B cell (primary cell): ENCODE measurements around the gene ESR1. TPM values are rescaled to one million over a fixed set of nuclear protein-coding genes. Genes with fewer than 3 reads are reported as not detected.

Source experiments
- ATAC-seq: fragments of 200-7000 bp; cut with Tn5 transposase; one replicate; pipeline ENCODE4 v1.10.0; 2021; ENCODE audit warnings: low read depth, mild to moderate bottlenecking, moderate number of reproducible peaks, moderate library complexity
- CTCF ChIA-PET: fragments of 350-600 bp; sonication (Branson Sonifier 250); formaldehyde crosslinking; loops from one replicate; lab custom pipeline; 2021; ENCODE audit warnings: antibody characterized with exemption, inconsistent platforms; lab: Charles Lee
- POLR2A ChIA-PET: fragments of 350-600 bp; sonication (Branson Sonifier 250); formaldehyde crosslinking; loops from one replicate; lab custom pipeline; 2021; ENCODE audit warnings: antibody characterized with exemption; lab: Charles Lee
- DNase-seq: peaks from one replicate; pipeline ENCODE4 v3.0.0; 2013
- H2AFZ ChIP-seq: 2 replicates; pipeline ENCODE4 v1.6.1; 2012; ENCODE audit warnings: mild to moderate bottlenecking, low read depth, low read length; ENCODE audit not compliant: insufficient read depth, poor library complexity, severe bottlenecking
- H3K27ac ChIP-seq, 2 donors: 1 replicate in 1 of 2; 2 replicates in 1 of 2; pipeline ENCODE4 v1.5.1; 2012 to 2013; ENCODE audit warnings: low read length in 2 of 2, mild to moderate bottlenecking in 2 of 2, moderate library complexity in 1 of 2
- H3K27me3 ChIP-seq, 4 experiments: fragments of 200-600 bp in 1 of 4; sonication (generic) in 1 of 4; replicated peaks in 1 of 4; 1 replicate in 2 of 4; 2 replicates in 2 of 4; pipeline versions ENCODE4 v1.6.1 to v1.7.0; 2013 to 2016; ENCODE audit warnings: low read length in 3 of 4, mild to moderate bottlenecking in 2 of 4, mixed read lengths in 1 of 4, moderate library complexity in 1 of 4; ENCODE audit not compliant: insufficient read depth in 4 of 4, control insufficient read depth in 3 of 4; ENCODE audit errors: control extremely low read depth in 1 of 4
- H3K36me3 ChIP-seq, 2 experiments: replicated peaks in 1 of 2; 1 replicate in 1 of 2; 2 replicates in 1 of 2; pipeline versions ENCODE4 v1.6.1 to v1.7.1; 2013; ENCODE audit warnings: low read length in 1 of 2; ENCODE audit not compliant: insufficient read depth in 2 of 2, control insufficient read depth in 1 of 2; ENCODE audit errors: control extremely low read depth in 1 of 2, extremely low read depth in 1 of 2
- H3K4me1 ChIP-seq, 2 donors: fragments of 200-600 bp in 1 of 2; sonication (generic) in 1 of 2; 1 replicate in 1 of 2; 2 replicates in 1 of 2; pipeline versions ENCODE4 v1.5.1 to v1.6.1; 2013 to 2017; ENCODE audit warnings: low read length in 2 of 2; ENCODE audit not compliant: control insufficient read depth in 2 of 2, insufficient read depth in 2 of 2
- H3K4me2 ChIP-seq: replicated peaks from 2 replicates; pipeline ENCODE3; 2012; ENCODE audit warnings: mild to moderate bottlenecking, low read depth, low read length; ENCODE audit not compliant: poor library complexity, severe bottlenecking
- H3K4me3 ChIP-seq, 5 experiments: fragments of 200-600 bp in 1 of 5; sonication (generic) in 1 of 5; 1 replicate in 3 of 5; 2 replicates in 2 of 5; pipeline versions ENCODE4 v1.5.1 to v1.7.0; 2011 to 2016; ENCODE audit warnings: low read length in 4 of 5, mild to moderate bottlenecking in 4 of 5, low read depth in 2 of 5, control low read depth in 1 of 5, moderate library complexity in 1 of 5; ENCODE audit not compliant: insufficient read depth in 1 of 5; ENCODE audit errors: control extremely low read depth in 1 of 5, extremely low read depth in 1 of 5
- H3K79me2 ChIP-seq: fragments of 200-600 bp; sonication (generic); one replicate; pipeline ENCODE4 v1.6.0; 2016; ENCODE audit warnings: low read length; ENCODE audit not compliant: control insufficient read depth, insufficient read depth
- H3K9ac ChIP-seq: fragments of 200-600 bp; sonication (generic); 2 replicates; pipeline ENCODE4 v1.6.1; 2017; ENCODE audit warnings: mild to moderate bottlenecking, low read length, moderate library complexity
- H3K9me3 ChIP-seq, 3 donors: one replicate each; pipeline versions ENCODE4 v1.6.1 to v1.7.1; 2013; ENCODE audit warnings: low read length in 2 of 3; ENCODE audit not compliant: control insufficient read depth in 2 of 3, insufficient read depth in 1 of 3; ENCODE audit errors: control extremely low read depth in 1 of 3
- H4K20me1 ChIP-seq: 2 replicates; pipeline ENCODE4 v1.6.0; 2012; ENCODE audit warnings: mild to moderate bottlenecking, low read length; ENCODE audit not compliant: insufficient read depth, control insufficient read depth, poor library complexity, severe bottlenecking
- H3K27ac Mint-ChIP-seq: one replicate; pipeline ENCODE4 v1.8.0; 2021; ENCODE audit warnings: mixed read lengths
- H3K27me3 Mint-ChIP-seq: one replicate; pipeline ENCODE4 v1.8.0; 2021; ENCODE audit warnings: mixed read lengths
- H3K4me1 Mint-ChIP-seq: one replicate; pipeline ENCODE4 v1.8.0; 2021; ENCODE audit warnings: mixed read lengths
- H3K4me3 Mint-ChIP-seq: one replicate; pipeline ENCODE4 v1.8.0; 2021; ENCODE audit warnings: mixed read lengths
- H3K9me3 Mint-ChIP-seq: one replicate; pipeline ENCODE4 v1.8.0; 2022; ENCODE audit warnings: mixed read lengths; ENCODE audit not compliant: insufficient read depth
- CTCF ChIP-seq: fragments of 200-600 bp; IDR thresholded peaks from one replicate; pipeline ENCODE4 v1.8.0; 2022; ENCODE audit warnings: antibody characterized with exemption, mild to moderate bottlenecking
- EZH2 ChIP-seq: IDR thresholded peaks from 2 replicates; pipeline ENCODE4 v1.6.1; 2012; ENCODE audit warnings: borderline replicate concordance, low read depth, mild to moderate bottlenecking, moderate library complexity, low read length; ENCODE audit not compliant: insufficient read depth, poor library complexity, severe bottlenecking
- WGBS: methylation state at CpG from one replicate; pipeline ENCODE4 v1.1.5; 2013; ENCODE audit warnings: missing lambda C conversion rate; ENCODE audit not compliant: insufficient coverage; 5-methylcytosine and 5-hydroxymethylcytosine counted together
- intact Hi-C: fragments of 100-400 bp; cut with micrococcal nuclease; formaldehyde crosslinking; loops from one replicate; pipeline ENCODE4 v1.10.0; 2022
- polyA plus RNA-seq: library from polyadenylated mRNA; depleted of rRNA; stranded (reverse); fragments of >200 nt; gene quantifications from 2 replicates; pipeline ENCODE4 v1.2.3, GENCODE V29; 2012
- total RNA-seq, 2 donors: library from RNA; stranded (reverse); fragments of 120-200 nt in 1 of 2; gene quantifications; 1 replicate in 1 of 2; 2 replicates in 1 of 2; pipeline versions ENCODE4 v1.2.3 to v1.2.4, GENCODE V29; 2013 to 2022

ESR1 gene
- total and polyA plus RNA-seq, 2 donors (not counting 1 experiment from before 2014, with no cell fraction given) = 0.46 to 5.9 TPM

- Histone ChIP-seq H3K9me3 (no peaks in the 10 kb centered on the region), H4K20me1 (no peaks in the 10 kb centered on the region), H3K4me3 (no peak overlapping the region), H3K4me1 (no peaks in the 10 kb centered on the region), H3K79me2 (no peaks in the 10 kb centered on the region), H3K27ac (no peak overlapping the region), H3K27me3 (no peaks in the 10 kb centered on the region), H2AFZ (no peak overlapping the region), H3K9ac (no peak overlapping the region), H3K36me3 (no peaks in the 10 kb centered on the region), H3K4me2 (no peak overlapping the region)
- no peak for DNase-seq
- Mint-ChIP-seq H3K27me3 (no peaks in the 10 kb centered on the region), H3K4me1 (no peaks in the 10 kb centered on the region), H3K27ac (no peak overlapping the region), H3K4me3 (no peak overlapping the region), H3K9me3 (no peaks in the 10 kb centered on the region)
- no CpG with 5 or more reads among the region's 2 CpGs for WGBS
- POLR2A ChIA-PET = no interaction called here
- ATAC-seq = no peak
- CTCF ChIA-PET = no interaction called here
- TF ChIP-seq CTCF (no peak), EZH2 (no peak)
- intact Hi-C loops = no loop called here
These were observed 279.6 kb downstream of the ESR1 start for GRCh38 chr6:152087096-152087495.

- no peaks in the 10 kb centered on the region for H3K36me3 ChIP-seq
- H3K9me3 ChIP-seq = no peaks in the 10 kb centered on the region
- Mint-ChIP-seq H3K4me3 (no peak overlapping the region), H3K27ac (no peak overlapping the region), H3K9me3 (no peaks in the 10 kb centered on the region), H3K4me1 (no peaks in the 10 kb centered on the region), H3K27me3 (no peaks in the 10 kb centered on the region)
- H2AFZ ChIP-seq = no peak overlapping the region
- no peak overlapping the region for H3K27ac ChIP-seq
- no peak overlapping the region for H3K4me3 ChIP-seq
- ATAC-seq (no peak), DNase-seq (no peak)
- ChIA-PET CTCF (no interaction called here), POLR2A (no interaction called here)
- TF ChIP-seq EZH2 (no peak), CTCF (no peak)
- intact Hi-C loops = no loop called here
- no peaks in the 10 kb centered on the region for H3K4me1 ChIP-seq
- no CpG with 5 or more reads among the region's 1 CpG for WGBS
- H3K4me2 ChIP-seq = no peak overlapping the region
- no peaks in the 10 kb centered on the region for H3K27me3 ChIP-seq
- H4K20me1 ChIP-seq = no peaks in the 10 kb centered on the region
- H3K9ac ChIP-seq = no peak overlapping the region
- H3K79me2 ChIP-seq = no peaks in the 10 kb centered on the region
These were observed 280.2 kb downstream of the ESR1 start for GRCh38 chr6:152087701-152088100.
